Activated CD4-positive, alpha-beta T cell treated with anti-CD3 and anti-CD28 coated beads for 36 hours (primary cell): ENCODE measurements around the gene NOL3. TPM values are rescaled to one million over a fixed set of nuclear protein-coding genes. Genes with fewer than 3 reads are reported as not detected.
A peak's percentile ranks its signal among the peaks of the same experiment; 100 is the strongest.

Experiments used
- ATAC-seq: fragments of 200-7000 bp; cut with Tn5 transposase; one replicate; pipeline ENCODE4 v1.10.0; 2021; ENCODE audit warnings: mild to moderate bottlenecking, moderate library complexity
- CTCF ChIA-PET: fragments of 350-600 bp; sonication (Branson Sonifier 250); formaldehyde crosslinking; loops from one replicate; lab custom pipeline; 2021; ENCODE audit warnings: antibody characterized with exemption; lab: Charles Lee
- POLR2A ChIA-PET: fragments of 350-600 bp; sonication (Branson Sonifier 250); formaldehyde crosslinking; loops from one replicate; lab custom pipeline; 2021; ENCODE audit warnings: antibody characterized with exemption, inconsistent platforms; lab: Charles Lee
- DNase-seq: peaks from one replicate; pipeline ENCODE4 v3.0.0-alpha.2; 2020
- H3K27ac Mint-ChIP-seq: one replicate; pipeline ENCODE4 v1.8.0; 2021; ENCODE audit warnings: mixed read lengths
- H3K27me3 Mint-ChIP-seq: one replicate; pipeline ENCODE4 v1.8.0; 2021; ENCODE audit warnings: mixed read lengths
- H3K36me3 Mint-ChIP-seq: one replicate; pipeline ENCODE4 v1.8.0; 2021; ENCODE audit warnings: low read depth, mixed read lengths
- H3K4me1 Mint-ChIP-seq: one replicate; pipeline ENCODE4 v1.8.0; 2021; ENCODE audit warnings: mixed read lengths
- H3K4me3 Mint-ChIP-seq: one replicate; pipeline ENCODE4 v1.8.0; 2021; ENCODE audit warnings: mild to moderate bottlenecking, moderate library complexity, mixed read lengths
- H3K9me3 Mint-ChIP-seq: one replicate; pipeline ENCODE4 v1.8.0; 2021; ENCODE audit warnings: low read depth, mixed read lengths
- intact Hi-C, 2 experiments: fragments of 100-400 bp; cut with DNase I in 1 of 2; cut with micrococcal nuclease in 1 of 2; formaldehyde crosslinking; loops; one replicate each; pipeline versions ENCODE4 v1.14.2 to v1.15.1; 2022 to 2024; cut with DNase I, micrococcal nuclease
- microRNA-seq: library from miRNA; unstranded; fragments of <30 nt; microRNA quantifications from one replicate; pipeline ENCODE4 v1.2.0, GENCODE V29; 2021; ENCODE audit warnings: borderline replicate concordance
- total RNA-seq, 2 experiments: library from RNA; stranded (reverse); gene quantifications; one replicate each; pipeline ENCODE4 v1.2.3, GENCODE V29; 2021

Gene NOL3
- total RNA-seq, 2 experiments from 2014 or later = 15.5 to 17.5 TPM

DNA sequence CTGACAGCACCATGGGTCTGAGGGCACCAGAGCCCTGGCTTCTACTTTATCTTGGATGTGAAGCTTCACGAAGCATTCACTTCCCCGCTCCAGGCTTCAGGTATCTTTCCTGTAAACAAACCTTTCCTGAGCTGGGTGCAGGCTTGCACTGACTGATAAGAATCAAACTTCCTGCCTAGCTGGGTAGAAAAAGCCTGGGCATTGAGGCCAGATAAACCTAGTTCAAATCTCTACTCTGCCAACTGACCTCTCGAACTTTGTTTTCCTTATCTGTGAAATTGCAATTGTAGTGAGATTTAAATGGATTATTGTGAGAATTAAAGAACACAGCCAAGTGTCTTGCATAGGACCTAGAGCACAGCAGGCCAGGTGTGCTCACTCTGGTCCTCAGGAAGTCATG lies 53.7 kb downstream of the NOL3 start:
- peak overlapping the region; percentile 66 for H3K27ac Mint-ChIP-seq
- CTCF ChIA-PET = interaction anchor here (0.6 to 1.3 kb wide), 4 partner anchors 26 to 176 kb away, joined by 3 to 7 read pairs (median 4); no protein-coding TSS in a partner anchor
- H3K36me3 Mint-ChIP-seq = peaks cover 13% of the 10 kb centered on the region
- no peaks in the 10 kb centered on the region for H3K9me3 Mint-ChIP-seq
- intact Hi-C loops = no loop called here
- peaks cover 42% of the 10 kb centered on the region for H3K4me1 Mint-ChIP-seq
- DNase-seq (no peak), ATAC-seq (no peak)
- POLR2A ChIA-PET = interaction anchor here (0.7 kb wide), 2 partner anchors 13 to 25 kb away, joined by 3 read pairs; partner anchors contain the start of gene SLC9A5
- no peaks in the 10 kb centered on the region for H3K27me3 Mint-ChIP-seq
- H3K4me3 Mint-ChIP-seq = no peak overlapping the region

Small RNAs within 50 kb of the gene (microRNA-seq; reads per million reads assigned to microRNA genes)
- 72.6 reads per million, percentile 60 among the genes with 10 or more reads in this experiment for gene MIR328

Other genes starting within 250 kb of the NOL3 start
- gene RRAD, start 245.0 kb upstream of the NOL3 start, total RNA-seq = under 1 TPM; 0.19 to 0.55 TPM
- gene CIAO2B, start 236.1 kb upstream of the NOL3 start, total RNA-seq = 100 to 1,000 TPM; 171 to 186 TPM
- 10 to 100 TPM; 30.5 to 31.6 TPM for gene CES2, start 235.0 kb upstream of the NOL3 start, total RNA-seq
- 1 to 10 TPM; 1.6 to 1.9 TPM for gene CES3, start 209.3 kb upstream of the NOL3 start, total RNA-seq
- gene CES4A, start 181.9 kb upstream of the NOL3 start, total RNA-seq = 10 to 100 TPM; 13.5 to 15.7 TPM
- gene CBFB, start 141.4 kb upstream of the NOL3 start, total RNA-seq = 10 to 100 TPM; 84.6 to 90.2 TPM
- gene PHAF1, start 60.6 kb upstream of the NOL3 start, total RNA-seq = 10 to 100 TPM; 12.7 to 14.0 TPM
- gene B3GNT9, start 19.5 kb upstream of the NOL3 start, total RNA-seq = 1 to 10 TPM; 2.3 to 3.0 TPM
- 10 to 100 TPM; 22.0 to 34.0 TPM for gene TRADD, start 10.6 kb upstream of the NOL3 start, total RNA-seq
- 10 to 100 TPM; 15.5 to 21.0 TPM for gene FBXL8, start 10.6 kb upstream of the NOL3 start, total RNA-seq
- 10 to 100 TPM; 15.7 to 20.7 TPM for gene HSF4, start 5.8 kb upstream of the NOL3 start, total RNA-seq
- 10 to 100 TPM; 28.8 to 30.4 TPM for gene MATCAP1, start 13.4 kb downstream of the NOL3 start, total RNA-seq
- under 1 TPM in 1 of 2 experiments, not detected in 1; 0.16 TPM for gene EXOC3L1, start 19.6 kb downstream of the NOL3 start, total RNA-seq
- 100 to 1,000 TPM in 1 of 2 experiments, 10 to 100 TPM in 1; 91.4 to 110 TPM for gene E2F4, start 21.6 kb downstream of the NOL3 start, total RNA-seq
- gene ELMO3, start 28.6 kb downstream of the NOL3 start, total RNA-seq = 1 to 10 TPM; 3.0 to 4.6 TPM
- gene TMEM208, start 56.6 kb downstream of the NOL3 start, total RNA-seq = 10 to 100 TPM; 13.6 to 31.2 TPM
- gene FHOD1, start 76.9 kb downstream of the NOL3 start, total RNA-seq = 10 to 100 TPM; 75.5 to 77.2 TPM
- gene SLC9A5, start 78.4 kb downstream of the NOL3 start, total RNA-seq = 1 to 10 TPM; 4.5 to 5.5 TPM
- gene PLEKHG4, start 109.0 kb downstream of the NOL3 start, total RNA-seq = 10 to 100 TPM; 21.1 to 23.1 TPM
- gene KCTD19, start 156.2 kb downstream of the NOL3 start, total RNA-seq = 1 to 10 TPM; 1.8 to 2.0 TPM
- under 1 TPM; 0.51 to 0.66 TPM for gene LRRC36, start 156.3 kb downstream of the NOL3 start, total RNA-seq
- not detected for gene TPPP3, start 223.0 kb downstream of the NOL3 start, total RNA-seq
- gene ZDHHC1, start 245.9 kb downstream of the NOL3 start, total RNA-seq = under 1 TPM; 0.58 to 0.98 TPM